T-helper 9 cell (primary cell): ENCODE data around the gene OR10H4.
"Not testable (repeated sequence)": the region's sequence is repeated elsewhere in the genome, so short reads cannot be mapped to it uniquely, and the experiment has no call there.

ENCODE experiments used
- DNase-seq: peaks from one replicate; pipeline ENCODE4 v3.0.0-alpha.2; 2020
- total RNA-seq, 2 donors: gene quantifications; one replicate each; lab custom pipeline; 2026; lab: John Stamatoyannopoulos, UW

The OR10H4 gene, protein sequence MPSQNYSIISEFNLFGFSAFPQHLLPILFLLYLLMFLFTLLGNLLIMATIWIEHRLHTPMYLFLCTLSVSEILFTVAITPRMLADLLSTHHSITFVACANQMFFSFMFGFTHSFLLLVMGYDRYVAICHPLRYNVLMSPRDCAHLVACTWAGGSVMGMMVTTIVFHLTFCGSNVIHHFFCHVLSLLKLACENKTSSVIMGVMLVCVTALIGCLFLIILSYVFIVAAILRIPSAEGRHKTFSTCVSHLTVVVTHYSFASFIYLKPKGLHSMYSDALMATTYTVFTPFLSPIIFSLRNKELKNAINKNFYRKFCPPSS
- 0 reads per million in 2 donors for total RNA-seq

DNA sequence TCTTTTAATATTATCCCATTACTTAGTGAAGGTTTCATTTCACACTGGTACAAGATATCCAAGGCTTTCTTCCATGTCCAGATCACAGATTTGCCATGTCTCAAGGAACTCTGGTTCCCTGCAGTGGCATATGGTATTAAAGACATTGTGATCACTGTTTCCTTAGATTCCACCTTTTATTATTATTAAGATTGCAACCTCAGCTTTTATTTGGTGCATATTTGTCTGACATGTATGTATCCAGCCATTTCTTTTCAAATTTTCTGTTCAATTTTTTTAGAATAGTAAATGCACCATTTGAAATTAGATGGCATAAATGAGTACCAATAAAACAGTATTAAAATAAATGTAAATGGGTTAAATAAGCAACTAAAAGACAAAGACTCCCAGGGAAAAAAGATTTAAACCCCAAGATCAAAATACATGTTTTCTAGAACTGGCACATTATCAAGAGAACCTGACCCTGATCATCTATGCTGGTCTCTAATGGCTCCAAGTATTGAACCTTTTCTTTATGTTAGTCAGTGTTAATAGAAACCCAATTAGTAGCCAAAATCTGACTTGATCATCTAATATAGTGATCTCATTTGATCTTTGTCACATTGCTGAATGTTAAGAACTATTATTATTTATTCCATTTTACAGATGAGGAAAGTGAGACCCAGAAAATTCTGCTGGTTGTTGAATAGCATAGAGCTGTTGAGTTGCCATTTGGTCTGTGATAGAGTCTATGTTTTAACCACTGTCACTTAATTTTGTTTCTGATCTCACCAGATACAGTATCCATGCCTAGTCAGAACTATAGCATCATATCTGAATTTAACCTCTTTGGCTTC, at the start of gene OR10H4:
Gene OR10H4 (plus strand): TSS at position 786 of the 836 bp plus-strand sequence. CDS start 0 bp downstream, at position 786.
- DNase-seq: no peak

DNA sequence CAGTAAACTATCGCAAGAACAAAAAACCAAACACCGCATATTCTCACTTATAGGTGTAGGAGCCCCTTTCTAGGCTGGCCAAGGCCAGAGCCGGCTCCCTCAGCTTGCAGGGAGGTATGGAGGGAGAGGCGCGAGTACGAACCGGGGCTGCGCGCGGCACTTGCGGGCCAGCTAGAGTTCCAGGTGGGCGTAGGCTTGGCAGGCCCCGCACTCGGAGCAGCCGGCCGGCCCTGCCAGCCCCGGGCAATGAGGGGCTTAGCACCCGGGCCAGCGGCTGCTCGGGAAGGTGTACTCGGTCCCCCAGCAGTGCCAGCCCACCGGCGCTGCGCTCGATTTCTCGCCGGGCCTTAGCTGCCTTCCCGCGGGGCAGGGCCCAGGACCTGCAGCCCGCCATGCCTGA, 49.2 kb upstream of the OR10H4 start:
- DNase-seq: not testable (repeated sequence)

DNA sequence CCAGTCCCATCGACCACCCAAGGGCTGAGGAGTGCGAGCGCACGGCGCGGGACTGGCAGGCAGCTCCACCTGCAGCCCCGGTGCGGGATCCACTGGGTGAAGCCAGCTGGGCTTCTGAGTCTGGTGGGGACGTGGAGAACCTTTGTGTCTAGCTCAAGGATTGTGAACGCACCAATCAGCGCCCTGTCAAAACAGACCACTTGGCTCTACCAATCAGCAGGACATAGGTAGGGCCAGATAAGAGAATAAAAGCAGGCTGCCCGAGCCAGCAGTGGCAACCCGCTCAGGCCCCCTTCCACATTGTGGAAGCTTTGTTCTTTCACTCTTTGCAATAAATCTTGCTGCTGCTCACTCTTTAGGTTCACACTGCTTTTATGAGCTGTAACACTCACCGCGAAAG, 48.8 kb upstream of the OR10H4 start:
- DNase-seq: not testable (repeated sequence)

DNA sequence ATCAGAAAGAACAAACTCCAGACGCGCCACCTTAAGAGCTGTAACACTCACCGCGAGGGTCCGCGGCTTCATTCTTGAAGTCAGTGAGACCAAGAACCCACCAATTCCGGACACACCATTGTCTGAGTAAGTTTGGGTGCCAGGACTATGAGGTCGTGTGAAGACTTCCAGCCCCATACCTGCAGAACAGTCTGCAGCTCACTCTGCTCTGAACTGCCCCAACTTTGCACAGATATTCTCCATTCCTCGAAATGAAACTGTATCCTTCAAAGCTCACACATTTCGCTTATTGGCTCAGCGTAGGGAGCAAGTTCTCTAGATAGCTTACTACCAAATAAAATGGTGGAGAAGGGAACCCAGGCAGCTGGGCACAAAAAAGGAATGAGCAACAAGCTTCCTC, 48.3 kb upstream of the OR10H4 start:
- DNase-seq: no peak

DNA sequence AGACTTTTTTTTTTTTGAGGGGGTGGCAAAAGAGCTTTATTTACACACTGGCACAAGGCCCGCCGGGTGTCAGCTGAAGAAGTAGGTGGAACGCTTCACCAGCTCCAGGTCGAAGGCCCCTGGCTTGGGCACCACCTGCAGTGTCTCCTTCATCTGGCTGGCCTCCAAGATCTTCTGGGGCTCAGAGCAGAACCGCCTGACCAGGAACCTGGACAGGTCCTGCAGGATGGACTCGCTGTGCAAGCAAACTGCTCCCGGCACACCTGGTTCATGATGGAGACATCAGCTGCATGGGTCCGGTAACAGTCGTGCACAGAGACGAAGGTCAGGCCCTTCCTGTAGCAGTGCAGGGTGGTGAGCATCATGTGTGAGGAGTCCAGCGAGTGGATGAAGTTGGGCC, 46.6 kb upstream of the OR10H4 start:
- no peak for DNase-seq

DNA sequence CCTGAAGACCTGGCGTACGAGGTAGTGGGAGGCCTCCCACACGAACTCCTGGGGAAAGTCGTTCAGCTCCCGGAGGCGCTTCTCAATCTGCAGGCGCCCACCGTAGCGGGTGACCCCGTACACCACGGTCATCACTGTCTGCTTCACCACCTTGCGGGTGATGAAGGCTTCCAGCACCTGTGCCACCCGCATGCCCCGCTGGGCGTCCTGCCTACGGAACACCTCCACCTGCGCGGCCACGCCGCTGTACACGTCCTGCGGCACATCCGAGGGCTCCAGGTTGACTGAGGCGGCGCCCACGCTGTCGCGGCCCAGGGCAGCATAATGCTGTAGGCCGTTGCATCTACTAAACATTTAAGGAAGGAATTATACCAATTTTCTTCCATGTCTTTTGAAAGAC, 45.9 kb upstream of the OR10H4 start:
- not testable (repeated sequence) for DNase-seq

DNA sequence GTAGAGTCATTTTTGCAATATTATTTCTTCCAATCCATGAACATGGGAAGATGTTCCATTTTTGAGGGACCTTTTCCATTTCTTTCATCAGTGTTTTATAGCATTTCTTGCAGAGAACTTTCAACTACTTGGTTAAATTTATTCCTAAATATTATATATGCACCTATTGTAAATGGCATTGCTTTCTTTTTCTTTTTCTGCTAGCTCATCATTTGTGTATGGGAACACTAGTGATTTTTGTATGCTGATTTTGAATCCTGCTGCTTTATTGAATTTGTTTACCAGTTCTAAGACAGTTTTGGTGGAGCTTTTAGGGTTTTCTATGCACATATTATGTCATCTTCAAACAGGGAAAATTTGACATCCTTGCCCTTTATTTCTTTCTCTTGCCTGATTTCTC, 43.8 kb upstream of the OR10H4 start:
- DNase-seq: no peak

DNA sequence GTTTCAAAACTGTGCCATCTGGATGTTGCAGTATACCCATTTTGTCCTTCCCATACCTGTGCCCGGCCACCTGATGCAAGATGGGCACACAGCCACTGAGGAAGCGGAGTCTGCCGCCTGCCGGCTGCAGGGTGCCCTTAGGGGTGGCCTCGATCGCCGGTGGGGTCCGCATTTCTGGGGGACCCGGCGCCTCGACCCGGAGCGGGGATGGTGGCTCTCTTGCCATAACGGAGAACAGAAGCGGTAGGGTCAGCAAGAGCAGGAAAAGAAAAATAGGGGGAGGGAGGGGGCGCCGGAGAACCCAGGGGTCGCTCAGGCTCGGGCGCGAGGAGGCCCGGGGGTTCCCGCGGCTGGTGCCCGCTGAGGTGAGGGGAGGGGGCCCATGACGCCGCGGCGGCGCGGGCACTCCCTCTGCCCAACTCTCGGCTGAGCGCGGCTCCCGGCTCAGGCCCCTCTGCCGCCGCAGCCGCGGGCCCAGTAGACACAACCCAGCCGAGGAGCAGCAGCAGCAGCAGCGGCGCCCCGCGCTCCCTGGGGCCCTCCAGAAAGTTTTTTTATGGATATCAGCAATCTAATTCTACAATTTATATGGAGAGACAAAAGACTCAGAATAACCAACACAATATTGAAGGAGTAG, 37.1 kb upstream of the OR10H4 start:
- DNase-seq: no peak

DNA sequence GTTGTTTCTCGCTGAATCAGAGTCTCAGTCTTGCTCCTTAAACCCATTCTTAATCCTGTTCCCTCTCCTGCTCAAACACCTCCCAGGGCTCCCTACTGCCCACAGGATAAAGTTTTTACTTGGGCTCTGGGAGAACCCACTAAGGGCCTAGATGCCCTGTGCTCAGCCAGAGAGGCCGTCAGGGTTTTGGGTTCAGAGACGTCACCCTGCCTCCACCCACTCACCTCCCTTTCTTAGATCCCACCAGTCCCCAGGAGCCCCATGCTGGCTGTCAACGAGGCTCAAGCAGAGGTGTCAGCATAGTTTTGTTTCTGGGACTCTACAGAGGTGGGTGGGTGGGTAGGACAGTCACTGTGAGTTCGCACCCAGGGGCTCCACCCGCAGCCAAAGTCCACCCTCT, 35.4 kb upstream of the OR10H4 start:
- no peak for DNase-seq

DNA sequence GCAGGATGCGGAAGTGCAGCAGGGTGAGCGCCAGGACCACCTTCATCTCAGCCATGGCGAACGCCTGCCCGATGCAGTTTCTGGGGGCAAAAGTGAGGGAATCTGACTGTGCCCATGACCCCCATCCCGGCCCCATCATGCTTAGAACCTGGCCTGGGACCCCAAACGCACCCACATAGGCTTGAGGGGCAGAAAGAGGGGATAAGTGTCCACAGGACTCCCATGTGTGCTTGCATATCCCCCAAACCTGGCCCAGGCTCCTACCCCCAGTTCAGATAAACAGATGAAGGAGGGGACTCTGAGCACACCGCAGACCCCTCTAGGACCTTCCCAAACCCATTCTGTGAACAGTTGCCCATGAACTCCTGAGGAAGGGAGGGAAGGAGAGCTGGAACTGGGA, 35.0 kb upstream of the OR10H4 start:
- no peak for DNase-seq

DNA sequence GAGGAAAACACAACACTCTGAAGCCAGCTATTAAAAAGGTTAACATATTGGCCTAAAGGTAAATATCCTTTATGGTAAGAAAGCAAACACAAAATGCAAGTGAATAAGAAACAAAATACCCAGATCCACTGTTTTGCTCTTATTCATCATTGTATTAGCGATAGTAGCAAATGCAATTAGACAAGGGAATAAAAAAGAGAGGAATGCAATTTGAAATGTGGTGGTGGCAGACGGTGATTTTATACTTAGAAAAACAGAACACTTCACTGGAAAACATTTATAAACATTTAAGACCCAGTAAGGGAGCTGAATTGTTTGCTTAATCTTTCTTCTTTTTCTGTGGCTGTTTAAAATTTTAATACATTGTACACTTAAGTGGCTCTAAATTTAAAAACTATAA, 33.7 kb upstream of the OR10H4 start:
- DNase-seq: no peak

DNA sequence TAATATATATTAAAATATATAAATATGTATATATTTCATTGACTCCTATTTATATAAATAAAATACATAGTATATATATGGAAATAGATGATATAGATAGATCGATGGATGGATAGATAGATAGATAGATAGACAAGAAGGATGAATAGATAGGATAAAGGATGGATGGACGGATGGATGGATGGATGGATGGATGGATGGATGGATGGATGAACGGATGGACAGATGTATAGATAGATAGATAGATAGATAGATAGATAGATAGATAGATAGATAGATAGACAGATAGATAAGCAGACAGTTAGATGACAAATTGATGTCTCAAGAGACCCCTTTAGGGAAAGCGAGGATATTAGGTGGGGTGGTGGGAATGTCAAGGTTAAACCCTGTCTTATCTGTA, 29.6 kb upstream of the OR10H4 start:
- no peak for DNase-seq

DNA sequence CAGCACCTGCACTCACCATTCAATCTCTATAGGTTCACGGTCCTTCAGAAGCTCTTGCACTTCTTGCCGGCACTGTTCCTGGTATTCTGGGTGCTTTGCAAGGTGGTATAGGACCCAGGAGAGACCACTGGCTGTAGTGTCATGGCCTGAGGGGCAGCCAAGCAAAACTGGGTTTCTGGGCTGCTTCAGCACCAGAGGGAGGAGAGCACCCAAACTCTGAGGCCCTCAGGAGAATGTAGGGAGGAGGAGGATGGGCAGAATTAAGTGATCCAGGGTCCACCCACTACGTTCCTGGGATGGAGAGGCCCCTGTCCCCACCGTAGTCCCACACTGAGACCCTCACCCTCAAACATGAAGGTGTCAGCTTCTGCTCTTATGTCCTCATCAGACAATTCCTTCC, 26.8 kb upstream of the OR10H4 start:
- no peak for DNase-seq

DNA sequence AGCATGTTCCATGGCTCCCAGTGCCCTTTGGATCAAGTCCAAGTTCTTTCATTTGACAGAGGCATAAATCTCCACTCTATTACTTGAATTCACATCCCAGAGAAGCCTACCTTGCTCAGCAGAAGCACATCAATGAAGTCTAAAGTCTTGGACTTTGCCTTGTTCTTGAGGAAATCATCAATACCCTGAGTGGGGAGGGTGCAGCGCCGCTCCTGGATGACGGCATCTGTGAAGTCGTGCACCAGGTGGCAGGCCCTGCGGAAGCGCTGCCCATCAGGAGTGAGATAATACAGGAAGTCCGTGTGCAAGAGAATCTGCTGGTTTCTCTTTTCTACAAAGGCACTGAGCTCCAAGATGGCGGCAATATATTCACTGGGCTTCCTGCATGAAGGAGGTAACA, 25.1 kb upstream of the OR10H4 start:
- no peak for DNase-seq

DNA sequence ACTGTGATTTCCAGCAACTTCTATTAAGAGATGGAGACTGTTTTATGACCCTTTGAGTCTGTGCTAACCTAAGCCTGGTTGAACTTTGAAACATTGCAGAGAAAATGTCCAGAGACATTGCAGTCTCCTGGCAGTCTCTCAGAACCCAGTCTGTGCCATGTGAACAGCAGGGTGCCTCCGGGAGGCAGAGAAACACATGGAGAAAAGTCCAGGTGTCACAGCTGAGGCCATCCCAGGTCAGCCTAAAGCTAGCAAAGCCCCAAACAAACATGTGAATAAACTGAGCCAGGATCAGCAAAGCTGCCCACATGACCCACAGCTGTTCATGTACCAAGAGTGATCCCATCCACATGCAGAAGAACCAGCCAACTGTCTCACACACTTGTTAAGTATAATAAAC, 22.3 kb upstream of the OR10H4 start:
- DNase-seq: no peak

DNA sequence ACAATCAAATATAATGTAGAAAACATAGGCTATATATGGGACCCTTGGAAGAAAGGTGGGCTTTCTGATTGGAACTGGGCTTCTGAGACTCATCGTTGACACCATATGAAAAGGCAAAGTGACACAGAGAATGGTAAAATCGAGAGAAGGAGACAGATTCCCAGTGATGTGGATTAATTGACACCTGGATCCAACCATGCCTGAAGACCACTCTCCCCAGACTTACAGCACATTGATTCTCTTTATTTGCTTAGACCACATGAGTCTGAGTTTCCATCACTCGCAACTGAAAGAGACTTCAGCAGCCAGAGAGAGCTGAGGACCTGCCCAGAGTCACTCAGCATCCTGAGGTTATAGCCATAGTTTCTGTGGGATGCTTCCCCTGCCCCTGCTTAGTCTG, 20.5 kb upstream of the OR10H4 start:
- no peak for DNase-seq

DNA sequence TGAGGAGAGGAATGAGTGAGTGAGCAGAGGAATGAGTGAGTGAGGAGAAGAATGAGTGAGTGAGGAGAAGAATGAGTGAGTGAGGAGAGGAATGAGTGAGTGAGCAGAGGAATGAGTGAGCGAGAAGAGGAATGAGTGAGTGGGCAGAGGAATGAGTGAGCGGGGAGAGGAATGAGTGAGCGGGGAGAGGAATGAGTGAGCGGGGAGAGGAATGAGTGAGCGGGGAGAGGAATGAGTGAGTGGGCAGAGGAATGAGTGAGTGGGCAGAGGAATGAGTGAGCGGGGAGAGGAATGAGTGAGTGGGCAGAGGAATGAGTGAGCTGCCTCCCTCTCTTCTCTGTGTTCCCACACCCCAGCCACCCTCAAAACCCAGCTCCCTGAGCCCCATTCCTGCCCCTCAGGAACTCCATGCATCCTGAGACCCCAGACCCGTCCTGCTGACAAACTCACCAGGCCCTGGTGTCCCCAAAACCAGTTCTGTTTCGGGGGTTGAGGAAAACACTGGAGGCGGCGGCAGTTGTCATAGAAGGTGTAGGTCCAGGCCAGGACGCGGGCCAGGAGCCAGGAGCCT, 15.0 kb upstream of the OR10H4 start:
- not testable (repeated sequence) for DNase-seq

DNA sequence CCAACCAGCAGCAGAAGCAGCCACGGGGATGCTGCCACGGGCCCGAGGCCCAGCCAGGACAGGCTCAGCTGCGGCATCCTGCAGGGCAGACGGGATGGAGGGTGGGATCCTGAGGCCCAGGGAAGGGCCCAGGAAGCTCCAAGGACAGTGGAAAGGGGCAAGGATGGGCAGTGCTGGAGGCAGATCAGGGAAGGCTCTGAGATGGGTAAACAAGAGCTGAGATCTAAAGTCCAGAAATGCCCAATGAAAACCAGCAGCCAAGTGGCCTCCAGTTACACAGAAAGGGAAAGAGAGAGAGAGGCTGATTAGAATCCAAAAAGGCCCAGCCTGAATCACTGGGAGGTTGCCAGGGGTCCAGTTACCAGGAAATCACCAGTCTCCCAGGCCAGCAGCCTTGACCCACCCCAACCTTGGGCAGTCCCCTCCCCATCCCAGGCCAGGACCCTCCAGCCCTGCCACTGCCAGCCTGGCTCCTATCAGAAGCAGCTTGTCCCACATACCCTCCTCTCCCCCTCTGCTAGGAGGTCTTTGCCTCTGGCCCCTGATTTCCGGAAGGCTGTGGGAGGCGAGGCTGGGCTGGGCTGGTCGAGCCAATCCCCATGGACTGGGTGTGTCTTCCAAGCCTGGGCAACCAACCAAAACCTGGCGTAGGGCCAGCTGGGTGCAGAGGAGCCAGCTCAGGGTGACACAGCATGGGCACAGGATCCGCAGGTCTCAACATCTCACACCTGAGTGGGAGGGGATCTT, 14.3 kb upstream of the OR10H4 start, which contains the start of gene CYP4F11:
Gene CYP4F11 (minus strand): TSS at position 198 of the 747 bp plus-strand sequence. CDS start 121 bp downstream, at position 77.
- no peak for DNase-seq

DNA sequence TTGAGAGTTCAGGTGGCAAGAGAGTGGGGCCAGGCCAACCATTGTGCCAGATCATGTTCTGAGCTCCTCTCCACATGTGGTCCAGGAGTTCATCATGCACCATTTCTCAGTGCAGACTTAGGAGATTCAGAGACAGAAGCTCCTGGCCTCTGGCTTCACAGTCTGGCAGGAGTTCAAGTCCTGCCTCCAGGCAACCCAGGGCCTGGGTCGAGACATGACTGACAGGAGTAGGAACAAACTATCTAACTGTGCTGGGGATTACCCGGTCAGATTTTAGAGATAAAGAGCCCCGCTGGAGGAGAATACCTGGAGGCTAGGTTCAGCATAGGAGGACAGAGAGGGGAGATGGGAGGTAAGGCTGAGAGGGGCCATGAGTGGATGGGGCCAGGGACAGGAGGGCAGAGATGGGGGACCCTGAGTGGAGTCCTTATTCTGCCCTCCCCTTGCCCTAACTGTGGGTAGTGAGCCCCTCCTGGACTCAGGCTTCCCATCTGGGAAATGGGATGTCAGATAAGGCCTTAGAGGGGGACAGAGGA, 13.6 kb upstream of the OR10H4 start:
- DNase-seq: no peak

DNA sequence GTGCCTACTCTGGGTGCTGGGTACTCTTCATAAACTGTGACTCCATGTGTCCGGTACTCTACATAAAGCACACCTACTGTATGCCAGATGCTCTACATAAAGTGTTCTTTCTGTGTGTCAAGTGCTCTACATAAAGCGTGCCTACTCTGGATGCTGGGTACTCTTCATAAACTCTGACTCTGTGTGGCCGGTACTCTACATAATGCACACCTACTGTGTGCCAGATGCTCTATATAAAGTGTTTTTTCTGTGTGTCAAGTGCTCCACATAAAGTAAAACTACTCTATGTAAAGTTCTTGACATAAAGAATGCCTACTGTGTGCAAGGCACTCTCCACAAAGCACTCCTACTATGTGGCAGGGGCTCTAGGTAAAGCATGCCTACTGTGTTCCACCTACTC, 12.6 kb upstream of the OR10H4 start:
- no peak for DNase-seq

DNA sequence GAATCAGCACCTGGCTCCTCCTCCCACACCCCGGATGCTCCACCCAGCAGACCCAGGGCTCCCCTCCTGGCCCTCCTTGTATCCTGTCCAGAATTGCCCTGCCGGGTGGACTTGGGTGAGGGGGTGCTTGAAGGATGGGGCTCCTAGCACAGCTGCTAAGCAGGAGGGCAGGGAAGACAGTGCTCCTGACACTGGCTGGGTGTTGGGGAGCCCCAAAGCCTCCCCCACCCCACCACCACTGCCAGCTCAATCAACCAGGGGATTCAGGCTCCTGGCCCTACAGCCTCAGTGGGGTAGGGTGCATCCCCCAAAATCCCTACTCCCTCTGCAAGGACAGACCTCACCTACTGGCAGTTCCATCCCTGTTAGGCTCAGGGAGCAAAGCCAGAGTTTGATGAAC, 11.9 kb upstream of the OR10H4 start:
- DNase-seq: no peak

DNA sequence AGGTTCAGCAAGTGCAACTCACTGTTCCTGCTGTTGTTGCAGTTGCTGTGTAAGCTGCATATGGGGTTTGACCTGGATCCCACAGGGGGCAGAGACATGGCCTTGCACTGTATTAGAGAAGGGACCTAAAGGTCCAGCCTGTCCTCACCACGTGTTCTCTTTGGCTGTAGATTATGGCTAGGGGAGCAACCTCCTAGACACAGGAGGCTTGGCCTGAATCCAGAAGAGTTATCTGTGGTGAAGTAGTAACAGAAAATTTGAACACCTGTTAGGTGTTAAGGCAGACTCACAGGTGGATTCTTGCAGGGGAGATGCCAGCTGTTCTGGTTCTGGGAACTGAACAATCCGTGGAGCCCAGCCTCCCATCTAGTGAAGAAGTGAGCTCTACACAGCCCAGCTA, 11.0 kb upstream of the OR10H4 start:
- no peak for DNase-seq
